Glutamatergic neuron (in vitro differentiated cells): Measurements from ENCODE around the gene FOXF2. TPM values are rescaled to one million over a fixed set of nuclear protein-coding genes. Genes with fewer than 3 reads are reported as not detected.

Experiments used
- DNase-seq: peaks from one replicate; pipeline ENCODE4 v3.0.0; 2022
- H3K27ac Mint-ChIP-seq: one replicate; pipeline ENCODE4 v1.8.0; 2020; ENCODE audit warnings: mild to moderate bottlenecking, mixed read lengths, inconsistent platforms; ENCODE audit not compliant: unreplicated experiment
- H3K27me3 Mint-ChIP-seq: one replicate; pipeline ENCODE4 v1.8.0; 2020; ENCODE audit warnings: mild to moderate bottlenecking, moderate library complexity, mixed read lengths, inconsistent platforms; ENCODE audit not compliant: unreplicated experiment
- H3K36me3 Mint-ChIP-seq: one replicate; pipeline ENCODE4 v1.8.0; 2020; ENCODE audit warnings: mild to moderate bottlenecking, mixed read lengths, inconsistent platforms; ENCODE audit not compliant: unreplicated experiment
- H3K4me1 Mint-ChIP-seq: one replicate; pipeline ENCODE4 v1.8.0; 2020; ENCODE audit warnings: mild to moderate bottlenecking, low read depth, mixed read lengths, inconsistent platforms; ENCODE audit not compliant: unreplicated experiment
- H3K4me3 Mint-ChIP-seq: one replicate; pipeline ENCODE4 v1.8.0; 2020; ENCODE audit warnings: mild to moderate bottlenecking, mixed read lengths, inconsistent platforms; ENCODE audit not compliant: unreplicated experiment
- H3K9me3 Mint-ChIP-seq: one replicate; pipeline ENCODE4 v1.8.0; 2020; ENCODE audit warnings: mild to moderate bottlenecking, moderate library complexity, mixed read lengths, inconsistent platforms; ENCODE audit not compliant: unreplicated experiment
- CTCF ChIP-seq: fragments of 200-600 bp; sonication (generic); IDR thresholded peaks from one replicate; pipeline ENCODE4 v1.5.0; 2021; ENCODE audit not compliant: partially characterized antibody, unreplicated experiment
- total RNA-seq: library from RNA; stranded (reverse); fragmentation: NEBNext Ultra II Directional; extraction: Animal tissue kit (Norgen Biotek cat#: 25700); gene quantifications from one replicate; pipeline ENCODE4 v1.2.1, GENCODE V29; 2021; ENCODE audit not compliant: unreplicated experiment

FOXF2 gene
- total RNA-seq, 1 donor from 2014 or later: 0.71 TPM

GRCh38 chr6:1436334-1437306 lies 47.2 kb downstream of the FOXF2 start:
- H3K9me3 Mint-ChIP-seq: peaks cover 6% of the 10 kb centered on the region
- peaks cover 8% of the 10 kb centered on the region for H3K4me1 Mint-ChIP-seq
- no peak overlapping the region for H3K4me3 Mint-ChIP-seq
- TF ChIP-seq CTCF: peak; percentile 80
- no peak overlapping the region for H3K27ac Mint-ChIP-seq
- peaks cover 2% of the 10 kb centered on the region for H3K27me3 Mint-ChIP-seq
- DNase-seq: no peak
- H3K36me3 Mint-ChIP-seq: peaks cover 5% of the 10 kb centered on the region

GRCh38 chr6:1437553-1438406 lies 48.4 kb downstream of the FOXF2 start:
- Mint-ChIP-seq H3K27me3 (peaks cover 2% of the 10 kb centered on the region), H3K4me3 (no peak overlapping the region), H3K4me1 (peaks cover 8% of the 10 kb centered on the region), H3K27ac (no peak overlapping the region), H3K9me3 (peaks cover 6% of the 10 kb centered on the region), H3K36me3 (peaks cover 5% of the 10 kb centered on the region)
- no peak for DNase-seq
- TF ChIP-seq CTCF: no peak

- H3K27ac Mint-ChIP-seq: no peak overlapping the region
- TF ChIP-seq CTCF: no peak
- peaks cover 2% of the 10 kb centered on the region for H3K27me3 Mint-ChIP-seq
- H3K36me3 Mint-ChIP-seq: peaks cover 5% of the 10 kb centered on the region
- peaks cover 8% of the 10 kb centered on the region for H3K4me1 Mint-ChIP-seq
- no peak for DNase-seq
- peaks cover 3% of the 10 kb centered on the region for H3K9me3 Mint-ChIP-seq
- H3K4me3 Mint-ChIP-seq: no peak overlapping the region
These were observed 49.1 kb downstream of the FOXF2 start for GRCh38 chr6:1438471-1438881.

GRCh38 chr6:1439349-1439748 lies 50.0 kb downstream of the FOXF2 start:
- H3K4me3 Mint-ChIP-seq: no peak overlapping the region
- peaks cover 5% of the 10 kb centered on the region for H3K36me3 Mint-ChIP-seq
- peaks cover 8% of the 10 kb centered on the region for H3K4me1 Mint-ChIP-seq
- no peak for DNase-seq
- H3K27me3 Mint-ChIP-seq: peaks cover 2% of the 10 kb centered on the region
- H3K27ac Mint-ChIP-seq: no peak overlapping the region
- H3K9me3 Mint-ChIP-seq: peaks cover 3% of the 10 kb centered on the region
- TF ChIP-seq CTCF: no peak
